Psoas muscle (tissue), 8 donors: ENCODE data around the gene SLC16A11. TPM values are rescaled to one million over a fixed set of nuclear protein-coding genes. Genes with fewer than 3 reads are reported as not detected.

ENCODE experiments used
- ATAC-seq, 4 donors: fragments of 200-7000 bp; cut with Tn5 transposase; one replicate each; pipeline ENCODE4 v1.9.1; 2020; ENCODE audit warnings: moderate library complexity in 3 of 4, mild to moderate bottlenecking in 2 of 4
- DNase-seq, 2 donors: peaks; one replicate each; pipeline ENCODE4 v3.0.0-alpha.2; 2020
- H3K27ac ChIP-seq: fragments of 200-600 bp; one replicate; pipeline ENCODE4 v1.8.0; 2022
- H3K27me3 ChIP-seq, 3 donors: fragments of 200-600 bp in 1 of 3; one replicate each; pipeline versions ENCODE4 v1.6.1 to v1.8.0; 2013 to 2022; ENCODE audit warnings: low read length in 2 of 3, mild to moderate bottlenecking in 2 of 3, moderate library complexity in 1 of 3; ENCODE audit not compliant: insufficient read depth in 3 of 3
- H3K36me3 ChIP-seq, 2 donors: fragments of 200-600 bp in 1 of 2; one replicate each; pipeline versions ENCODE4 v1.6.1 to v1.8.0; 2013 to 2022; ENCODE audit warnings: low read depth in 1 of 2, mild to moderate bottlenecking in 1 of 2, moderate library complexity in 1 of 2; ENCODE audit not compliant: insufficient read depth in 1 of 2
- H3K4me1 ChIP-seq: fragments of 200-600 bp; one replicate; pipeline ENCODE4 v1.8.0; 2022
- H3K4me3 ChIP-seq: fragments of 200-600 bp; one replicate; pipeline ENCODE4 v1.8.0; 2022; ENCODE audit warnings: mild to moderate bottlenecking
- H3K9me3 ChIP-seq: fragments of 200-600 bp; one replicate; pipeline ENCODE4 v1.8.0; 2022
- CTCF ChIP-seq: fragments of 200-600 bp; IDR thresholded peaks from one replicate; pipeline ENCODE4 v1.8.0; 2022; ENCODE audit warnings: antibody characterized with exemption
- WGBS, 3 donors: extraction: QIAGEN DNeasy Blood & Tissue Kit; methylation state at CpG; one replicate each; pipeline versions ENCODE4 v1.1.6 to v1.1.7; 2013; 5-methylcytosine and 5-hydroxymethylcytosine counted together
- intact Hi-C, 2 donors: fragments of 100-400 bp; cut with DNase I; formaldehyde crosslinking; loops; one replicate each; pipeline versions ENCODE4 v1.11.0 to v1.14.2; 2022
- polyA plus RNA-seq, 3 donors: library from polyadenylated mRNA; stranded (reverse); fragments of 200-250 nt; gene quantifications; one replicate each; pipeline ENCODE4 v1.2.3, GENCODE V29; 2013
- total RNA-seq, 4 donors: library from RNA; stranded (reverse); fragmentation: NEBNext Ultra II Directional in 2 of 4; extraction: Animal tissue kit (Norgen Biotek cat#: 25700) in 2 of 4; gene quantifications; one replicate each; pipeline versions ENCODE4 v1.2.1 to v1.2.4, GENCODE V29; 2021 to 2023
- donor health status: healthy with polysubstance abuse.
- donor health status: DM: no; HTN: no; CAD: no; lungs with moderate emphysema.
- donor health status: Bipolar disorder and iron deficiency.
- donor health status: healthy.
- donor health status: DM: yes; HTN: yes; CAD: no.
- donor health status: DM: no; HTN: no; CAD: no.
- donor health status: DM: no; HTN: no; CAD: no.
- donor health status: DM: yes; HTN: yes; CAD: no.

The SLC16A11 gene
- total and polyA plus RNA-seq, 7 donors, result 0.34 to 1.2 (median 0.42) TPM; not detected in 2

GRCh38 chr17:7034955-7035590 is 8.8 kb downstream of the SLC16A11 start:
- H3K4me3 ChIP-seq, result peak overlapping the region; percentile 70
- H3K4me1 ChIP-seq, result peaks cover 4% of the 10 kb centered on the region
- DNase-seq, result no peak
- intact Hi-C loops, result no loop called here
- H3K27ac ChIP-seq, result peak overlapping the region; percentile 65
- ATAC-seq, result peak in 3 of 4 donors; percentile 17 to 46 (median 44)
- 23 to 30% (median 23%) methylated on average over 7 of the region's 7 CpGs for WGBS, 3 donors
- H3K27me3 ChIP-seq, result peaks cover 0 to 22% (median 9%) of the 10 kb centered on the region in 3 donors
- TF ChIP-seq CTCF, result no peak
- H3K36me3 ChIP-seq, result no peaks in the 10 kb centered on the region
- no peaks in the 10 kb centered on the region for H3K9me3 ChIP-seq

GRCh38 chr17:7029659-7030058 is 14.2 kb downstream of the SLC16A11 start:
- WGBS, 3 donors, result 60 to 77% (median 71%) methylated on average over 8 of the region's 8 CpGs
- Histone ChIP-seq H3K27ac (peak overlapping the region; percentile 60), H3K36me3 (peaks cover 0 to 2% of the 10 kb centered on the region in 2 donors), H3K4me3 (no peak overlapping the region), H3K4me1 (no peaks in the 10 kb centered on the region), H3K9me3 (no peaks in the 10 kb centered on the region), H3K27me3 (peaks cover 0 to under 1% (median 0%) of the 10 kb centered on the region in 3 donors)
- ATAC-seq (peak in 3 of 4 donors; percentile 35 to 56 (median 46)), DNase-seq (no peak)
- intact Hi-C loops, result no loop called here
- TF ChIP-seq CTCF, result no peak

GRCh38 chr17:7029096-7029495 is 14.8 kb downstream of the SLC16A11 start:
- Histone ChIP-seq H3K4me3 (no peak overlapping the region), H3K27ac (peak overlapping the region; percentile 60), H3K4me1 (no peaks in the 10 kb centered on the region), H3K9me3 (no peaks in the 10 kb centered on the region), H3K36me3 (peaks cover 0 to 2% of the 10 kb centered on the region in 2 donors), H3K27me3 (no peaks in the 10 kb centered on the region)
- ATAC-seq (no peak), DNase-seq (no peak)
- intact Hi-C loops, result no loop called here
- TF ChIP-seq CTCF, result no peak
- WGBS, 3 donors, result 80 to 91% (median 85%) methylated on average over 3 of the region's 3 CpGs

- no peak overlapping the region for H3K27ac ChIP-seq
- 68 to 72% (median 68%) methylated on average over 13 of the region's 13 CpGs for WGBS, 3 donors
- intact Hi-C loops, result no loop called here
- no peaks in the 10 kb centered on the region for H3K9me3 ChIP-seq
- H3K4me3 ChIP-seq, result peak overlapping the region; percentile 16
- H3K36me3 ChIP-seq, result peaks cover 0 to 2% of the 10 kb centered on the region in 2 donors
- no peaks in the 10 kb centered on the region for H3K4me1 ChIP-seq
- H3K27me3 ChIP-seq, result peaks cover 0 to 13% (median 6%) of the 10 kb centered on the region in 3 donors
- DNase-seq, result no peak
- no peak for TF ChIP-seq CTCF
- ATAC-seq, result no peak
Observed at GRCh38 chr17:7027335-7027734, 16.6 kb downstream of the SLC16A11 start.
